ENCODE measurements around the gene CDYL2. TPM values are rescaled to one million over a fixed set of nuclear protein-coding genes. Genes with fewer than 3 reads are reported as not detected.

The CDYL2 gene
- total RNA-seq, 1 experiment from 2014 or later = 2.5 TPM

DNA sequence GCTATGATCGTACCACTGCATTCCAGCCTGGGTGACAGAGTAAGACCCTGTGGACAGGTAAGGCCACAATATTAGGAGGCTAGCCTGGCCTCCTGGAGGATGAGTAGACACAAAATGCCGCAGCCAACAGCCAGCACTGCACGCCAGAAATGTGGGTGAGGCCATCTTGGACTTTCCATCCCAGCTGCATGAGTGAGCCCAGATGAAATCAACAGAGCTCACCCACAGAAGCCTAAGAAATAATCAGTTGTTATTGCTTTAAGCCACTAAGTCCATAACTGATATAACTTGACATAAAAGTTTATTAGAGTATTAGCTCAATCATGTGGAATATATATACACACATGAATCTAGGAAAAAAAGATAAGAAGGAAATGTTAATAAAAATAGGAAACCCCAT, 101.7 kb downstream of the CDYL2 start:
- Histone ChIP-seq H3K27ac (no peak overlapping the region), H3K4me3 (no peak overlapping the region), H3K36me3 (no peaks in the 10 kb centered on the region), H3K27me3 (replicated peaks) (no peaks in the 10 kb centered on the region), H3K9me3 (replicated peaks) (peaks cover 3% of the 10 kb centered on the region; the same call in 1 of the 2 replicates), H3K4me1 (replicated peaks) (no peaks in the 10 kb centered on the region)
- DNase-seq (ENCODE audit: low read depth in 1 of 2, low spot score in 2 of 2) = no peak

DNA sequence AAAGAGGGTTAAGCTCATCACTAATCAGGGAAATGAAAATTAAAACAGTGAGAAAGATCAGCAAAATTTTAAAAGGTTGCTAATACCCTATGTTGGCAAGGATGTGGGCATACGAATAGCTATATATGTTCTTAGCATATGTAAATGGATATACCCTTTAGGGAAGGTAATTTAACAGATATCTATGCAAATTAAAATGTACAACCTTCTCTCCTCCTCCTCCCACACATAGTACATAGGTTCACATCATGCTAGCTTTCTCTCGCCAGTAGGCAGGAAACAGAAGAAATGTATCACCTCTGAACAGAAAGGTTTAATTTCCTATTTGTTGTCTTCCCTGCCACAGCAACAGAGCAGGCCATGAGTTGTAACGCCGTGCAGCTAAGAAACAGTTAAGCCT, 103.8 kb downstream of the CDYL2 start:
- H3K9me3 ChIP-seq (replicated peaks) = no peaks in the 10 kb centered on the region
- no peak overlapping the region for H3K4me3 ChIP-seq
- H3K27me3 ChIP-seq (replicated peaks) = no peaks in the 10 kb centered on the region
- H3K36me3 ChIP-seq = no peaks in the 10 kb centered on the region
- no peak for DNase-seq (ENCODE audit: low read depth in 1 of 2, low spot score in 2 of 2)
- no peaks in the 10 kb centered on the region for H3K4me1 ChIP-seq (replicated peaks)
- no peak overlapping the region for H3K27ac ChIP-seq

GRCh38 chr16:80695020-80695419, 109.4 kb downstream of the CDYL2 start:
- no peak overlapping the region for H3K27ac ChIP-seq
- DNase-seq (ENCODE audit: low read depth in 1 of 2, low spot score in 2 of 2) = no peak
- H3K27me3 ChIP-seq (replicated peaks) = no peaks in the 10 kb centered on the region
- no peaks in the 10 kb centered on the region for H3K4me1 ChIP-seq (replicated peaks)
- no peak overlapping the region for H3K4me3 ChIP-seq
- no peaks in the 10 kb centered on the region for H3K9me3 ChIP-seq (replicated peaks)
- H3K36me3 ChIP-seq = no peaks in the 10 kb centered on the region

DNA sequence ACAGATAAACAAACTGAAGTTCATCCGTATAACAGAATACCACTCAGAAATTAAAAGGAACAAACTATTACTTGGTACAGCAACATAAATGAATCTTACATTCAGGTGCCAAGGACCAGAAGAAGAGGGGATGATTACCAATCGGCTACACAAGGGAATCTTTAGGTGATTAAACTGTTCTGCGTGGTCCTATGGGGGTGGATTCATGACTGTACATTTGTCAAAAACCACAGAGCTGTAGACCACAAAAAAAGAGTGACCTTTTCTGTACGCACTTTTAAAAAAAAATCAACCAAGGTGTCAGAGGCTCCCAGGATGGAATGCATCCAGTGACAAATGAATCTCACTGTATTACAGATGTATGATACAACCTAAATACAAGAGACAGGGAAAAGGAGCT, 110.8 kb downstream of the CDYL2 start:
- H3K27me3 ChIP-seq (replicated peaks) = no peaks in the 10 kb centered on the region
- no peak for DNase-seq (ENCODE audit: low read depth in 1 of 2, low spot score in 2 of 2)
- no peaks in the 10 kb centered on the region; the same call in 1 of the 2 replicates for H3K9me3 ChIP-seq (replicated peaks)
- no peak overlapping the region for H3K4me3 ChIP-seq
- H3K4me1 ChIP-seq (replicated peaks) = no peaks in the 10 kb centered on the region
- no peak overlapping the region for H3K27ac ChIP-seq
- no peaks in the 10 kb centered on the region for H3K36me3 ChIP-seq

DNA sequence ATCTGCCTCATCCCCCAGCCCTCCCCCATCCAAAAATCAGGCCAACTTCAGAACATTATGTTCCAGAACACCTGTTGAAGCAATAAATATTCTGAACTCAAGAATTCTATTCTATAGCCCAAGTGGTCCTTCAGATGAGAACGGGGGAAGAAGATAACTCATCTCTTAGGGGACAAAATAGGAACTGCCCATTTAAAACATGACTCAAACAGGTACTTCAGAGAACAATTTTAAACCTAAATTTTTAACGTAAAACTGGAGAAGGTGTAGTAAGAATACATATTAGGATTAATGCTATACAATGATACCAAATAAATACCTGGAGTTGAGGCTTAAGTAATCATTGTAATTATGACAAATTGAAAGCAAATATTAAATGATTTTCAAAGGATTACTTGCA, 112.1 kb downstream of the CDYL2 start:
- H3K36me3 ChIP-seq = no peaks in the 10 kb centered on the region
- H3K4me3 ChIP-seq = no peak overlapping the region
- no peak overlapping the region for H3K27ac ChIP-seq
- H3K4me1 ChIP-seq (replicated peaks) = no peaks in the 10 kb centered on the region
- H3K9me3 ChIP-seq (replicated peaks) = no peaks in the 10 kb centered on the region; the same call in 1 of the 2 replicates
- no peaks in the 10 kb centered on the region for H3K27me3 ChIP-seq (replicated peaks)
- no peak for DNase-seq (ENCODE audit: low read depth in 1 of 2, low spot score in 2 of 2)

DNA sequence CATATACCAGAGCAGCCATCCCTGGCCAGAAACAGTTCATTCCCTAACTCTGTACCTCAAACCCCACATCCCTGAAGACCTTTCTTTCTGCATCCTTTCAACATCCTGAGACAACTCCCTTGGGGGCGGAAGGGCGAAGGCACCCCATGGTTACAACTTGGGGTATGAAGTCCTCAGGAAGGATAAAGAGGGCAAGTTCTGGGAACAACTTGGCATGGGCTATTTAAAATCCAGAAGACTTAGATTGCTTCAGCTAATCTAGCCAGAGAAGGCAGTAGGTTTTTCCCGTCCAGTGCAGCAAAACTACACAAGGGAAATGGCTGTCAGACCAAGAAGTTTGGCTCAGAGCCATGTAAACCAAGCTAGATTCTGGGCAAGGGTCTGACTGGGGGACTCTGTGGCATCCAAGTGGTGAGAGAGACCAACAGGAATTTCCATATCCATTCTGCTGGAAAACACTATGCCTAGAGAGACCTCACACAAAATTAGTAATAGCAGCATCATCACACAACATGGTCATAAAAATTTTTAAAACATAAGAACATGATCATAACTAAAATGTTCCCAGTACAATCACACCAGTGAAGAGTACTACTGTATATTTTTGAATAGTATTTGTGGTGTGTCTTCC, 113.2 kb downstream of the CDYL2 start:
- H3K27ac ChIP-seq = no peak overlapping the region
- H3K4me1 ChIP-seq (replicated peaks) = no peaks in the 10 kb centered on the region
- no peaks in the 10 kb centered on the region for H3K27me3 ChIP-seq (replicated peaks)
- no peaks in the 10 kb centered on the region for H3K36me3 ChIP-seq
- DNase-seq (ENCODE audit: low read depth in 1 of 2, low spot score in 2 of 2) = no peak
- H3K4me3 ChIP-seq = no peak overlapping the region
- no peaks in the 10 kb centered on the region; the same call in 1 of the 2 replicates for H3K9me3 ChIP-seq (replicated peaks)

- Histone ChIP-seq H3K4me3 (no peak overlapping the region), H3K27ac (no peak overlapping the region), H3K4me1 (replicated peaks) (no peaks in the 10 kb centered on the region), H3K36me3 (no peaks in the 10 kb centered on the region), H3K9me3 (replicated peaks) (no peaks in the 10 kb centered on the region; the same call in 1 of the 2 replicates), H3K27me3 (replicated peaks) (no peaks in the 10 kb centered on the region)
- DNase-seq (ENCODE audit: low read depth in 1 of 2, low spot score in 2 of 2) = no peak
Observed at GRCh38 chr16:80689487-80689886, 114.9 kb downstream of the CDYL2 start.

- DNase-seq (ENCODE audit: low read depth in 1 of 2, low spot score in 2 of 2) = no peak
- Histone ChIP-seq H3K36me3 (no peaks in the 10 kb centered on the region), H3K27me3 (replicated peaks) (no peaks in the 10 kb centered on the region), H3K27ac (no peak overlapping the region), H3K4me3 (no peak overlapping the region), H3K4me1 (replicated peaks) (no peaks in the 10 kb centered on the region), H3K9me3 (replicated peaks) (no peaks in the 10 kb centered on the region; the same call in 1 of the 2 replicates)
Observed at GRCh38 chr16:80687606-80688005, 116.8 kb downstream of the CDYL2 start.

DNA sequence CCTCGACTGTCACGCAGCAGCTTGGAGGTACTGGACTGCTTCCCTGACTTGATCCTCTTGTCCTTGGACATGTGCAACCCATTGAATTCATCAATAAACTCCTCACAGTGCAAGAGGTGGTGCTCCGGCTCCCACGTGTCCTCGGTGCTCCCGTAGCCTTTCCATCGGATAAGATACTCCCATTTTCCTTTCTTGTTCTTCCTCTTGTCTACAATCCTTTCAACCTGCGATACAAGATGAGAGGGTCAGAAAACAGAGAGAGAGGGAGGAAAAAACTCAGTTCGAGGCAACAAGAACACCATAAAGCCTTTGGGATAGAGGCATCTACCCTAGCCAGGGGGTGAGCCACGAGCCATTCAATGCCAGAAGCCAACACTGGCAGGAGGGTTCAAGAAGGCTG, 119.5 kb downstream of the CDYL2 start:
- no peak for DNase-seq (ENCODE audit: low read depth in 1 of 2, low spot score in 2 of 2)
- H3K27ac ChIP-seq = no peak overlapping the region
- no peaks in the 10 kb centered on the region for H3K36me3 ChIP-seq
- H3K4me3 ChIP-seq = no peak overlapping the region
- no peaks in the 10 kb centered on the region for H3K4me1 ChIP-seq (replicated peaks)
- H3K27me3 ChIP-seq (replicated peaks) = no peaks in the 10 kb centered on the region
- no peaks in the 10 kb centered on the region; the same call in 1 of the 2 replicates for H3K9me3 ChIP-seq (replicated peaks)

- no peaks in the 10 kb centered on the region for H3K27me3 ChIP-seq (replicated peaks)
- H3K9me3 ChIP-seq (replicated peaks) = no peaks in the 10 kb centered on the region
- H3K4me1 ChIP-seq (replicated peaks) = no peaks in the 10 kb centered on the region
Observed at GRCh38 chr16:80684136-80684765, 120.1 kb downstream of the CDYL2 start.

GRCh38 chr16:80683646-80684045, 120.8 kb downstream of the CDYL2 start:
- no peaks in the 10 kb centered on the region for H3K36me3 ChIP-seq
- no peak overlapping the region for H3K4me3 ChIP-seq
- H3K27ac ChIP-seq = no peak overlapping the region
- no peak for DNase-seq (ENCODE audit: low read depth in 1 of 2, low spot score in 2 of 2)
- H3K9me3 ChIP-seq (replicated peaks) = no peaks in the 10 kb centered on the region
- no peaks in the 10 kb centered on the region for H3K27me3 ChIP-seq (replicated peaks)
- H3K4me1 ChIP-seq (replicated peaks) = no peaks in the 10 kb centered on the region

More at GRCh38 chr16:80684136-80684765, 120.1 kb downstream of the CDYL2 start:
- no peak for DNase-seq (ENCODE audit: low read depth in 1 of 2, low spot score in 2 of 2)
- no peaks in the 10 kb centered on the region for H3K36me3 ChIP-seq
- H3K4me3 ChIP-seq = no peak overlapping the region
- H3K27ac ChIP-seq = no peak overlapping the region

DNA sequence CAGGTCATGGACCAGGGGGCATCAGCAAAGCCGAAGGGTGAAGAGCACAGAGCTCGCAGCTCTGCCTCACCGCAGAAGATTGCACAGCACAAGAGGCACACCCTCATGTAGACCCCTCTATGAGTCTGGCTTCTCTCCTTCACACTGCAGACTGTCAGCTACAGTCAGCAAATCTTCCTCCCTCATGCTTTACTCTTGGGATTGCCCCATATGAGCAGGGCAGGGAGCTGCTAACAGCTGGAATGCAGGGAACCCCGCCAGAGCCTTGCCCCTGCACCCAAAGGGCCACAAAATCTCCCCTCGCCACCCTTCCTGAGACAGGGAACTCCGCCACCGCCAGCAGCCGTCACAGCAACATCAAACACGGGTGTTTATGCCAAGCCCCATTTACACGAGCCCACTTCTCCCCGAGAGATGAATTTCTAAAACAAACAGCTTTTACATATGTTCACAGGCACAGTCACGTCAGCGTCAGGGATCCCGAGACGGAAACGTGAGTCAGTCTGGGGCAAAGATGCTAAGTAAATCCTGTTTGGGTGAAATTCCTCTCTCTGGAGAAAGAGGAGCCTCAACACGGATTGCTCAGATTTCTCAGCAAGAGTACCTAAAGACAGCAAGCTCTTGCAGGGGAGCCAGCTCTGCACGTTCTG, 121.9 kb downstream of the CDYL2 start:
- no peak overlapping the region for H3K27ac ChIP-seq

DNA sequence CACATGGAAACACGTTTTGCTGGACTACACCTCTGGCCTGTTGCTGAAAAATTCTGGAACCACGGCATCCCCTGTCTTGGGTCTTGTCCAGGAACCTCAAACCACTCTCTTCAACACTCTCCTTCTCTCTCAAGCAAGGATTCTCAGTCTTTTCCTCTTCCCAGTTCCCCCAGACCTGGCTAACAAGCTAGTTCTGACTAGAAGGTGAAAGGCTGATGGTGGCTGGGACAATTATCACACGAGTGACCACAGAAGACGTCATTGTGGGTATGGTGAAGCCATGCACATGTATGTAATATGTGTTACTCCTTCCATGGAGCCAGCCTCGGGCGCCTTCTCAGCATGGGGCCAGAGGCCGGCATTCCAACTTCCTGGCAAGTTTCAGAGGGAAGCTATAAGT, 123.0 kb downstream of the CDYL2 start:
- Histone ChIP-seq H3K36me3 (no peaks in the 10 kb centered on the region), H3K27me3 (replicated peaks) (no peaks in the 10 kb centered on the region), H3K4me3 (no peak overlapping the region), H3K4me1 (replicated peaks) (no peaks in the 10 kb centered on the region), H3K27ac (no peak overlapping the region), H3K9me3 (replicated peaks) (no peaks in the 10 kb centered on the region)
- DNase-seq (ENCODE audit: low read depth in 1 of 2, low spot score in 2 of 2) = no peak

More for the DNA sequence above, 121.9 kb downstream of the CDYL2 start:
- Histone ChIP-seq H3K4me3 (no peak overlapping the region), H3K4me1 (replicated peaks) (no peaks in the 10 kb centered on the region), H3K27me3 (replicated peaks) (no peaks in the 10 kb centered on the region), H3K36me3 (no peaks in the 10 kb centered on the region), H3K9me3 (replicated peaks) (no peaks in the 10 kb centered on the region)
- no peak for DNase-seq (ENCODE audit: low read depth in 1 of 2, low spot score in 2 of 2)

GRCh38 chr16:80680839-80681238, 123.6 kb downstream of the CDYL2 start:
- DNase-seq (ENCODE audit: low read depth in 1 of 2, low spot score in 2 of 2) = no peak
- Histone ChIP-seq H3K4me1 (replicated peaks) (no peaks in the 10 kb centered on the region), H3K36me3 (no peaks in the 10 kb centered on the region), H3K4me3 (no peak overlapping the region), H3K9me3 (replicated peaks) (no peaks in the 10 kb centered on the region), H3K27ac (no peak overlapping the region), H3K27me3 (replicated peaks) (no peaks in the 10 kb centered on the region)

Measured in SJSA1 (cell line).